Endothelial cell of umbilical vein (primary cell): ENCODE measurements around the gene UNKL. TPM values are rescaled to one million over a fixed set of nuclear protein-coding genes. Genes with fewer than 3 reads are reported as not detected.

Experiments
- BruUV-seq: library from RNA; stranded (reverse); fragments of 400-500 nt; replicated peaks from 2 replicates; lab custom pipeline; 2021; lab: Mats Ljungman, UMichigan
- CTCF ChIA-PET: fragments of 300-600, 350-600 bp; sonication (Branson Sonifier 250); formaldehyde crosslinking; loops from one replicate; lab custom pipeline; 2021; ENCODE audit warnings: antibody characterized with exemption, inconsistent platforms; lab: Charles Lee
- POLR2A ChIA-PET: fragments of 300-600, 350-600 bp; sonication (Branson Sonifier 250); formaldehyde crosslinking; loops from one replicate; lab custom pipeline; 2021; ENCODE audit warnings: antibody characterized with exemption, inconsistent platforms; lab: Charles Lee
- DNase-seq: peaks from one replicate; pipeline ENCODE4 v3.0.0-alpha.2; 2011; ENCODE audit warnings: low read depth, low spot score
- FAIRE-seq: peaks from 2 replicates; lab custom pipeline; 2011; peaks lifted over from hg19 to GRCh38; lab: Jason Lieb, UNC
- H2AFZ ChIP-seq: 2 replicates; pipeline ENCODE4 v1.6.0; 2012; ENCODE audit warnings: low read depth, low read length, control low read depth, inconsistent platforms
- H3K27ac ChIP-seq: 2 replicates; pipeline ENCODE4 v1.5.1; 2011; ENCODE audit warnings: low read depth, mild to moderate bottlenecking, control low read depth, low read length, moderate library complexity; ENCODE audit not compliant: insufficient read depth
- H3K27me3 ChIP-seq, 2 experiments: 2 replicates each; pipeline versions ENCODE4 v1.6.0 to v1.6.1; 2011; ENCODE audit warnings: low read length in 2 of 2, mixed read lengths in 1 of 2; ENCODE audit not compliant: control insufficient read depth in 2 of 2, insufficient read depth in 2 of 2
- H3K36me3 ChIP-seq, 2 experiments: 2 replicates in 1 of 2; 3 replicates in 1 of 2; pipeline ENCODE4 v1.5.1; 2011; ENCODE audit warnings: low read length in 2 of 2, mild to moderate bottlenecking in 1 of 2, moderate library complexity in 1 of 2; ENCODE audit not compliant: control insufficient read depth in 2 of 2, insufficient read depth in 2 of 2; ENCODE audit errors: extremely low read depth in 1 of 2
- H3K4me1 ChIP-seq: 3 replicates; pipeline ENCODE4 v1.5.1; 2011; ENCODE audit warnings: mild to moderate bottlenecking, low read length; ENCODE audit not compliant: control insufficient read depth, insufficient read depth; ENCODE audit errors: extremely low read depth
- H3K4me2 ChIP-seq: 2 replicates; pipeline ENCODE4 v1.6.1; 2011; ENCODE audit warnings: low read length, control low read depth, mixed read lengths; ENCODE audit not compliant: insufficient read depth
- H3K4me3 ChIP-seq, 3 experiments: fragments of 200-600 bp in 1 of 3; sonication (generic), shearing (Covaris generic) in 1 of 3; replicated peaks in 1 of 3; 2 replicates each; pipeline ENCODE4 v1.5.1; 2011 to 2016; ENCODE audit warnings: control low read depth in 3 of 3, low read length in 3 of 3, mild to moderate bottlenecking in 2 of 3, inconsistent platforms in 1 of 3, low read depth in 1 of 3, moderate library complexity in 1 of 3; ENCODE audit not compliant: insufficient read depth in 1 of 3
- H3K79me2 ChIP-seq: 2 replicates; pipeline ENCODE4 v1.6.0; 2012; ENCODE audit warnings: low read length, inconsistent platforms; ENCODE audit not compliant: control insufficient read depth, insufficient read depth
- H3K9ac ChIP-seq: replicated peaks from 2 replicates; pipeline ENCODE3; 2011; ENCODE audit warnings: low read length, control low read depth; ENCODE audit not compliant: insufficient read depth; ENCODE audit errors: extremely low read depth
- H3K9me1 ChIP-seq: replicated peaks from 3 replicates; pipeline ENCODE4 v1.6.0; 2011; ENCODE audit warnings: mild to moderate bottlenecking, low read length; ENCODE audit not compliant: control insufficient read depth, insufficient read depth; ENCODE audit errors: extremely low read depth
- H3K9me3 ChIP-seq: replicated peaks from 2 replicates; pipeline ENCODE4 v1.5.1; 2012; ENCODE audit warnings: low read length, inconsistent platforms; ENCODE audit not compliant: control insufficient read depth, insufficient read depth
- H4K20me1 ChIP-seq: replicated peaks from 2 replicates; pipeline ENCODE3; 2011; ENCODE audit warnings: mild to moderate bottlenecking, low read length; ENCODE audit not compliant: control insufficient read depth, insufficient read depth; ENCODE audit errors: extremely low read depth
- EZH2 ChIP-seq: IDR thresholded peaks from 2 replicates; pipeline ENCODE4 v1.6.1; 2012; ENCODE audit warnings: borderline replicate concordance, low read depth, mild to moderate bottlenecking, moderate library complexity, low read length, inconsistent platforms; ENCODE audit not compliant: severe bottlenecking
- FOS ChIP-seq: IDR thresholded peaks from 2 replicates; pipeline ENCODE4 v1.6.1; 2011; ENCODE audit warnings: mild to moderate bottlenecking, low read length, moderate library complexity, borderline replicate concordance; ENCODE audit not compliant: insufficient read depth
- GATA2 ChIP-seq: IDR thresholded peaks from 2 replicates; pipeline ENCODE4 v1.7.0; 2011; ENCODE audit warnings: low read depth, mild to moderate bottlenecking, moderate library complexity, mixed read lengths, low read length; ENCODE audit not compliant: insufficient read length, insufficient read depth
- JUN ChIP-seq: IDR thresholded peaks from 2 replicates; pipeline ENCODE4 v1.6.1; 2011; ENCODE audit warnings: borderline replicate concordance, low read depth; ENCODE audit not compliant: insufficient read length, insufficient read depth
- MYC ChIP-seq: IDR thresholded peaks from one replicate; pipeline ENCODE4 v1.6.1; 2011; ENCODE audit warnings: mild to moderate bottlenecking, low read depth, low read length
- POLR2A ChIP-seq: IDR thresholded peaks from 2 replicates; pipeline ENCODE4 v1.6.1; 2012; ENCODE audit warnings: low read depth, mild to moderate bottlenecking, control low read depth, low read length
- POLR2AphosphoS5 ChIP-seq: IDR thresholded peaks from 2 replicates; pipeline ENCODE4 v1.6.1; 2012; ENCODE audit warnings: low read depth, mild to moderate bottlenecking, control low read depth, low read length, moderate library complexity; ENCODE audit not compliant: insufficient read depth
- dilution Hi-C: fragments of 300-500 bp; cut with MboI; formaldehyde crosslinking; loops from one replicate; pipeline ENCODE4 v1.15.0; 2019; ENCODE audit warnings: low sequenced_read_pairs; ENCODE audit not compliant: extremely low pct_ligation_motif_present
- intact Hi-C: fragments of 100-400 bp; cut with micrococcal nuclease; formaldehyde crosslinking; loops from one replicate; pipeline ENCODE4 v1.10.0; 2022
- polyA plus RNA-seq, 4 experiments: library from polyadenylated mRNA; depleted of rRNA in 3 of 4; stranded (reverse) in 3 of 4; unstranded in 1 of 4; fragments of >200 nt; gene quantifications; 2 replicates each; pipeline versions ENCODE4 v1.2.1 to v1.2.3, GENCODE V29; 2011 to 2012; ENCODE audit warnings: missing spikeins in 1 of 4
- total RNA-seq: library from RNA; stranded (reverse); gene quantifications from 2 replicates; pipeline ENCODE4 v1.2.3, GENCODE V29; 2021
- TF ChIP-seq, protein P1 (sequence below), 2 donors: IDR thresholded peaks; 1 replicate in 1 of 2; 2 replicates in 1 of 2; pipeline ENCODE4 v1.5.1; 2011; ENCODE audit warnings: low read length in 2 of 2, mild to moderate bottlenecking in 2 of 2, moderate library complexity in 2 of 2, control low read depth in 1 of 2, inconsistent platforms in 1 of 2, low read depth in 1 of 2; ENCODE audit not compliant: insufficient read depth in 1 of 2; ENCODE audit errors: extremely low read depth in 1 of 2
- TF ChIP-seq, protein P2 (sequence below): IDR thresholded peaks from 2 replicates; pipeline ENCODE4 v1.6.1; 2011; ENCODE audit not compliant: insufficient read depth, insufficient read length

Gene UNKL
- total and polyA plus RNA-seq, 2 donors (not counting 3 experiments of a cell fraction or from before 2014, with no cell fraction given), result 17.1 to 32.8 TPM

DNA sequence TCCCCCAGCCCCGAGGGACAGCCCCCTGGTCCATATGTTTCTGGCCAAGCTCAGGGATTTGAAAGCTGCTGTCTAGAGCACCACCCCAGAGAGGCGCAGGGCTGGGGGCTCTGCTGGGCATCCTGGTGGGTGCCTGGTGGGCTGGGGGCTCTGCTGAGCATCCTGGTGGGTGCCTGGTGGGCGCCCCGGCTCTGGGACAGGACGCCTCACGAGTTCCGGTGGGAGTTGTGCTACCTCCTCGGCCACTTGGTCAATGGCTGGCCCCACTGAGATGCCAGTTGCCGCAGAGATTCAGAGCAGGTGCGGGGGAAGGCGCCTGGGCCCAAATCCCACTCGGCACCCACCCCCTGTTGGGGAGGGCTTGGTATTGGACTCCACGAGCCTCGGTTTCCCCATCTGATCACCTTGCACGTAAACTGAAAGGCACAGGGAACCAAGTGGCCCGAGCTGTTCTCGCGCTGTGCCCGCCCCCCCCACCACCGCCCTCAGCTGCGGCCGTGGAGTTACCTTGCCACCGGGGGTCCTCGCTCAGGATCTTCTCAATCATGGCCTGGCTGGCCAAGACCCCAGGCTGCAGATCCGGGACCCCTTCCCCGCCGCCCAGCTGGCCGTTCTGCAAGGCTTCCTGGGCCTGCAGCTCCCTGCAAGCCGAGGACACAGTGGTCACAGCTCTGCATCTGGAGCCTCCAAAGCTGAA is 13.3 kb downstream of the UNKL start:
- ChIA-PET POLR2A (no interaction called here), CTCF (no interaction called here)
- Histone ChIP-seq H3K27me3 (no peaks in the 10 kb centered on the region), H3K79me2 (no peaks in the 10 kb centered on the region), H3K9me3 (no peaks in the 10 kb centered on the region), H2AFZ (no peak overlapping the region), H3K9me1 (no peaks in the 10 kb centered on the region), H3K9ac (no peak overlapping the region), H3K4me1 (no peaks in the 10 kb centered on the region), H3K4me2 (no peak overlapping the region), H4K20me1 (no peaks in the 10 kb centered on the region), H3K4me3 (no peak overlapping the region), H3K36me3 (peaks cover 0 to 24% of the 10 kb centered on the region in 2 experiments), H3K27ac (no peak overlapping the region)
- dilution Hi-C loops (no loop called here), intact Hi-C loops (loop anchor here (10.0 kb wide), 1 partner anchor 96 kb away; the partner anchor contains the start of gene UBE2I)
- TF ChIP-seq, protein P1, sequence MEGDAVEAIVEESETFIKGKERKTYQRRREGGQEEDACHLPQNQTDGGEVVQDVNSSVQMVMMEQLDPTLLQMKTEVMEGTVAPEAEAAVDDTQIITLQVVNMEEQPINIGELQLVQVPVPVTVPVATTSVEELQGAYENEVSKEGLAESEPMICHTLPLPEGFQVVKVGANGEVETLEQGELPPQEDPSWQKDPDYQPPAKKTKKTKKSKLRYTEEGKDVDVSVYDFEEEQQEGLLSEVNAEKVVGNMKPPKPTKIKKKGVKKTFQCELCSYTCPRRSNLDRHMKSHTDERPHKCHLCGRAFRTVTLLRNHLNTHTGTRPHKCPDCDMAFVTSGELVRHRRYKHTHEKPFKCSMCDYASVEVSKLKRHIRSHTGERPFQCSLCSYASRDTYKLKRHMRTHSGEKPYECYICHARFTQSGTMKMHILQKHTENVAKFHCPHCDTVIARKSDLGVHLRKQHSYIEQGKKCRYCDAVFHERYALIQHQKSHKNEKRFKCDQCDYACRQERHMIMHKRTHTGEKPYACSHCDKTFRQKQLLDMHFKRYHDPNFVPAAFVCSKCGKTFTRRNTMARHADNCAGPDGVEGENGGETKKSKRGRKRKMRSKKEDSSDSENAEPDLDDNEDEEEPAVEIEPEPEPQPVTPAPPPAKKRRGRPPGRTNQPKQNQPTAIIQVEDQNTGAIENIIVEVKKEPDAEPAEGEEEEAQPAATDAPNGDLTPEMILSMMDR (IDR thresholded peaks at IDR 0.05; ENCODE audit: extremely low read depth in 1 of 2, insufficient read depth in 1 of 2, low read depth in 1 of 2, low read length in 2 of 2), result no peak
- no peak for TF ChIP-seq JUN
- no peak for TF ChIP-seq EZH2
- no peak for TF ChIP-seq MYC
- TF ChIP-seq, protein P2, sequence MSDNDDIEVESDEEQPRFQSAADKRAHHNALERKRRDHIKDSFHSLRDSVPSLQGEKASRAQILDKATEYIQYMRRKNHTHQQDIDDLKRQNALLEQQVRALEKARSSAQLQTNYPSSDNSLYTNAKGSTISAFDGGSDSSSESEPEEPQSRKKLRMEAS, result no peak
- TF ChIP-seq FOS, result no peak
- no peak for TF ChIP-seq POLR2A
- no peak for TF ChIP-seq GATA2
- TF ChIP-seq POLR2AphosphoS5, result no peak
- no peak for FAIRE-seq
- BruUV-seq, result no TSS peak
- DNase-seq, result no peak
